ENCODE data around the gene PRKACA.

PRKACA gene

GRCh38 chr19:14093117-14093823 is 24.3 kb downstream of the PRKACA start:
- Histone ChIP-seq H3K27me3 (ENCODE audit: insufficient read depth, poor library complexity, severe bottlenecking) (no peaks in the 10 kb centered on the region), H3K4me3 (replicated peaks; ENCODE audit: insufficient read depth, low read length) (no peak overlapping the region), H3K27ac (replicated peaks) (no peak overlapping the region)
- no peak for DNase-seq (ENCODE audit: low read depth in 1 of 2, low spot score in 1 of 2)
- TF ChIP-seq POLR2AphosphoS5 (IDR thresholded peaks at IDR 0.05; ENCODE audit: low read depth): no peak
- no peak for TF ChIP-seq REST (IDR thresholded peaks at IDR 0.05; ENCODE audit: insufficient replicate concordance, low read depth)
- TF ChIP-seq CTCF (IDR thresholded peaks at IDR 0.05; ENCODE audit: insufficient read depth, low read length): no peak
- no peak for TF ChIP-seq SPI1 (IDR thresholded peaks at IDR 0.05; ENCODE audit: borderline replicate concordance, low read depth)
- TF ChIP-seq GABPA (IDR thresholded peaks at IDR 0.05; ENCODE audit: low read depth): no peak

GRCh38 chr19:14091813-14092462 is 25.6 kb downstream of the PRKACA start:
- TF ChIP-seq CTCF (IDR thresholded peaks at IDR 0.05; ENCODE audit: insufficient read depth, low read length) (no peak), SPI1 (IDR thresholded peaks at IDR 0.05; ENCODE audit: borderline replicate concordance, low read depth) (no peak), POLR2AphosphoS5 (IDR thresholded peaks at IDR 0.05; ENCODE audit: low read depth) (no peak), REST (IDR thresholded peaks at IDR 0.05; ENCODE audit: insufficient replicate concordance, low read depth) (no peak), GABPA (IDR thresholded peaks at IDR 0.05; ENCODE audit: low read depth) (no peak)
- Histone ChIP-seq H3K4me3 (replicated peaks; ENCODE audit: insufficient read depth, low read length) (peak overlapping the region; percentile 66), H3K27me3 (ENCODE audit: insufficient read depth, poor library complexity, severe bottlenecking) (no peaks in the 10 kb centered on the region), H3K27ac (replicated peaks) (peak overlapping the region; percentile 84)
- no peak for DNase-seq (ENCODE audit: low read depth in 1 of 2, low spot score in 1 of 2)

GRCh38 chr19:14091081-14091812 is 26.3 kb downstream of the PRKACA start:
- Histone ChIP-seq H3K27ac (replicated peaks) (peak overlapping the region; percentile 84), H3K4me3 (replicated peaks; ENCODE audit: insufficient read depth, low read length) (peak overlapping the region; percentile 66), H3K27me3 (ENCODE audit: insufficient read depth, poor library complexity, severe bottlenecking) (no peaks in the 10 kb centered on the region)
- TF ChIP-seq CTCF (IDR thresholded peaks at IDR 0.05; ENCODE audit: insufficient read depth, low read length): no peak
- TF ChIP-seq SPI1 (IDR thresholded peaks at IDR 0.05; ENCODE audit: borderline replicate concordance, low read depth): peak; percentile 65; the same call in 1 of the 2 replicates
- no peak for TF ChIP-seq GABPA (IDR thresholded peaks at IDR 0.05; ENCODE audit: low read depth)
- peak; percentile 36; the same call in 1 of the 2 replicates for TF ChIP-seq POLR2AphosphoS5 (IDR thresholded peaks at IDR 0.05; ENCODE audit: low read depth)
- TF ChIP-seq REST (IDR thresholded peaks at IDR 0.05; ENCODE audit: insufficient replicate concordance, low read depth): no peak
- DNase-seq (ENCODE audit: low read depth in 1 of 2, low spot score in 1 of 2): peak; percentile 67 to 72

All from HL-60 (cell line).